Measurements from ENCODE around the gene SDHB.
A peak's percentile ranks its signal among the peaks of the same experiment; 100 is the strongest.

DNA sequence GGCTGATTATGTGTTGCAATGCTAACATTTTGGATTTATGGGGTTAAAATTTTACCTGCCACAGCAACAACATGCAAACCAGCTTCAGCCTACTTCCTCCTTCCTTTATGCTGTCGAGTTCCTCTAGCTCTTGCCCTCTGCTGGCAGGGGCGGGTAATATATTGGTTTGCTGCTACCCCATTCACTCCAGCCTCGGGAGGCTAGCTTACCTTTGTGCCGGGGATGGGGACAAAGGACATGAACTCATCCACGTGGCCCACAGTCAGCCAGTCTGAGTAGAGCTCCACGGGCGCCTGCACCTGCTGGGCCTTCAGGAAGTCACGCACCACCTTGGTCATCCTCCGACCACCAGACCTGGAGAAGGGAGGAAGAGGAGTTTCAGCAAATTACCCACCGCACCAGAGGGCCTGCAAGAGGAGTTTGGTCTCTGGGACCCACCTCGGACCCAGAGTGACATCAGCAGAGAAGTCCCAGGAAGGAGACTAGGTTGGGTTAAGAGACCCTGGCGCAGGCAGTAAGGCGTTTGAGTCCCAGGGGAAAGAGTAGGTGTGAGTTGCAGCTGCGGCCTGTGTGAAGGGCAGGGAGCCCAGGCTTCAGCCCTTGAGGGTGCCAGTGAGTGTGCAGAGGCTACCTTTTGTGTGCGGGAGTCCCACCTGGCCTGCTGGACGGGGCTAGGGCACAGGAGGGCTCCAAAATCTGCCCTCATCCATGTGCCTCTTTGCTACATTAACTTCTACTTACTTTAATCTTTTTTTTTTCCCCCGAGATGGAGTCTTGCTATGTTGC is 21.8 kb upstream of the SDHB start:
- TF ChIP-seq, protein P1, sequence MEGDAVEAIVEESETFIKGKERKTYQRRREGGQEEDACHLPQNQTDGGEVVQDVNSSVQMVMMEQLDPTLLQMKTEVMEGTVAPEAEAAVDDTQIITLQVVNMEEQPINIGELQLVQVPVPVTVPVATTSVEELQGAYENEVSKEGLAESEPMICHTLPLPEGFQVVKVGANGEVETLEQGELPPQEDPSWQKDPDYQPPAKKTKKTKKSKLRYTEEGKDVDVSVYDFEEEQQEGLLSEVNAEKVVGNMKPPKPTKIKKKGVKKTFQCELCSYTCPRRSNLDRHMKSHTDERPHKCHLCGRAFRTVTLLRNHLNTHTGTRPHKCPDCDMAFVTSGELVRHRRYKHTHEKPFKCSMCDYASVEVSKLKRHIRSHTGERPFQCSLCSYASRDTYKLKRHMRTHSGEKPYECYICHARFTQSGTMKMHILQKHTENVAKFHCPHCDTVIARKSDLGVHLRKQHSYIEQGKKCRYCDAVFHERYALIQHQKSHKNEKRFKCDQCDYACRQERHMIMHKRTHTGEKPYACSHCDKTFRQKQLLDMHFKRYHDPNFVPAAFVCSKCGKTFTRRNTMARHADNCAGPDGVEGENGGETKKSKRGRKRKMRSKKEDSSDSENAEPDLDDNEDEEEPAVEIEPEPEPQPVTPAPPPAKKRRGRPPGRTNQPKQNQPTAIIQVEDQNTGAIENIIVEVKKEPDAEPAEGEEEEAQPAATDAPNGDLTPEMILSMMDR (IDR thresholded peaks at IDR 0.05; ENCODE audit: insufficient read depth, low read length, poor library complexity, severe bottlenecking) = peak; percentile 20
- TF ChIP-seq EZH2phosphoT487 (conservative IDR thresholded peaks at IDR 0.05; ENCODE audit: low read length) = no peak
